GM18907 (cell line): ENCODE measurements around the gene RUNDC1.
A peak's percentile ranks its signal among the peaks of the same experiment; 100 is the strongest.
"Not testable (repeated sequence)": the region's sequence is repeated elsewhere in the genome, so short reads cannot be mapped to it uniquely, and the experiment has no call there.

ENCODE experiments used
- ATAC-seq: cut with Tn5 transposase; IDR thresholded peaks from one replicate; pipeline ENCODE4 v1.9.1; 2021; ENCODE audit warnings: mild to moderate bottlenecking, moderate library complexity; ENCODE audit not compliant: unreplicated experiment

RUNDC1 gene

DNA sequence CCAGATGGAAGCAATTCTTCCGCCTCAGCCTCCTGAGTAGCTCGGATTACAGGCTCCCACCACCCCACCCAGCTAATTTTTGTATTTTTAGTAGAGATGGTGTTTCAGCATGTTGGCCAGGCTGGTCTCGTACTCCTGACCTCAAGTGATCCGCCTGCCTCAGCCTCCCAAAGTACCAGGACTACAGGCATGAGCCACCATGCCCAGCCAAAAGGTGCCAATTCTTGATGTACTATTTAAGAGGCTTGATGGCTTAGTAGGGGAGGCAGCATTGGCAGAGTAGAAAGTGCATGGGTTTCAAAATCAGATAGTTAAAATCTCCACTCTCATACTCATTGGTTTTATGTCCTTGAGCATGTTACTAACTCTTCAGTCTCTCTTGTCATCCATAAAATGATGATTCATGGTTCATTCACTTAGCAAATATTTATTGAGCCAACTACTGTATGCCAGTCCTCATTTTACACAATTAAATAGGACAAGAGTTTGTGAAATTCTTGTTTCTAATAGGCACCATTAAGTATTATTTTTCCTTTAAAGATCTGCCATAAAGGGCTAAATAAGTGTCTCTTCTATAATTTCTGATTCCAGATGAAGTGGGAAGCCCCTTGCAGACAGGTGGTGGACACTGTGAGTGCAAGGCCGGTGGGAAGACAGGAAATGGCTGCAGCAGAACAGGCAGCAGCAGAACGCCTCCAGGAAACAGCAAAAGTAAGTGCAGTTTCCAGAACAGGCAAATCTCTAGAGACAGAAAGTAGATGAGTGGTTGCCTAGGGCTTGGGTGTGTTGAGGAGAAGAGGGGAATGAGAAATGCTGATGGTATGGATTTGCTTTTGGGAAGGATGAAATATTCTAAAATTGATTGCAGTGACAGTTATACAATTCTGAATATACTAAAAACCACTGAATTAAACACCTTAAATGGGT lies 9.6 kb downstream of the RUNDC1 start:
- ATAC-seq = no peak

DNA sequence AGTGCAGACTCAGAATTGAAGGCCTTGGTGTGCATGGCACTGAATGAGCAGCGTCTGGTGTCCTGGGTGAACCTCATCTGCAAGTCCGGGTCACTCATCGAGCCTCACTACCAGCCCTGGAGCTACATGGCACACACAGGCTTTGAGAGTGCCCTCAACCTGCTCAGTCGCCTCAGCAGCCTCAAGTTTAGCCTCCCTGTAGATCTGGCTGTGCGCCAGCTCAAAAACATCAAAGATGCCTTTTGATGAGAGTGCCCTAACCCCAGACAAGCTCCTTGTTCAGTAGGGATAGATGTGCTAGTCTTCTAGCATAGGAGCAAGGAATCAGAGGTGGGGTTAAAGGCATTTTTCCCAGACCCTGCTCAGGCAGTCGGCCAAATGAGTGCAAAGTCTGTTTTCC lies 11.1 kb downstream of the RUNDC1 start:
- ATAC-seq = no peak

DNA sequence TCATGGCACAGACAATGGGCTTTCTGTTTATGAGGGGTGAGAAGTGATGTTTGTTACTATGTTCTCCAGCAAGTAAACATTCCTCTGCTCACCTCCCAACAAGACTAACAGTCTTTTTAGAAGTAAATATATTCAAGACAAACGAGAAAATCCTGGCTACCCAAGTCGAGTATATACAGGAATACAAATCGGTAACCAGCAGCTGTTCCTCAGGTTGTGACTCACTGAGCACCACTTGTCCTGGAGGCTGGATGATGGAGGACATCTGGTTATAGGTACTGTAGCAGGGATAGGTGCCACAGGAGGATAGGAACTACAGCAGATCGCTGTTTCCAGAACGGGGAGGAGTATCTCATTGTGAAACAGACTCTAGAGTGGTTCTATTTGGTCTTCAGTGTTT lies 12.5 kb downstream of the RUNDC1 start:
- no peak for ATAC-seq

DNA sequence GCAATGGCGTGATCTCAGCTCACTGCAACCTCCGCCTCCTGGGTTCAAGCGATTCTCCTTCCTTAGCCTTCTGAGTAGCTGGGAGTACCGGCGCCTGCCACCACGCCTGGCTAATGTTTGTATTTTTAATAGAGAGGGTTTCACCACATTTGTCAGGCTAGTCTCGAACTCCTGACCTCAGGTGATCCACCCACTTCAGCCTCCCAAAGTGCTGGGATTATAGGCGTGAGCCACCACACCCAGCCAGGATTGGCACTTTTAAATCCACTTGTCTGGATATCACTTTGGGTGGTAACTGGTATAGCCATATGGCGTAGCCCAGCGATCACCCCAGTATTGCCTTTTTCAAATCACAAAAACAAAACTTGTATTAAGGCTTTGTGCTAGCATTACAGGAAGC lies 13.5 kb downstream of the RUNDC1 start:
- not testable (repeated sequence) for ATAC-seq

DNA sequence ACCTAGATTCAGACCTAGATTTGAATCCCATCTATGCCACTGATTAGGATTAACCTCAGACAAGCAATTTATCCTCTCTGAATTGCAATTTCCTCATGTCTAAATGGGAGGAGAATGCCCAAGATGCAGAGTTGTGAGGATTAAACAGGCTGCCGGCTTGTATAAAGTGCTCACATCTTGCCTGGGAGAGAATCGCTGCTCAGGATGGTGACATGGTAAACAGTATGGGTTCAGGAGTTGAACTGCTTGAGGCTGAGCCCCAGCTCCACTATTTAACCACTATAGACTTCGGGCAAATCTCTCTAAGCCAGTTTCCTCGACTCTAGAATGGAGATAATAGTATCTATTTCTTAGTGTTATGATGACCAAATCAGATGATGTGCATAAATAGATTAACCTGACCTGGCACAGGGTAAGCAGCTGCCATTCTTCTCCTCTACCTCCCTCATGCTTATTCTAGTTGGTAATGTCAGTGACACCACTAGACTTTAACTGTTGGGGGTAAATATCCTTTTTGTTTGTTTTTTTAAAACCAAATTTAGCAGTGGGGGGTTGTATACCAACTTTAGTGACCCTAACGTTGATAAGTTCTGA lies 17.1 kb downstream of the RUNDC1 start:
- no peak for ATAC-seq

DNA sequence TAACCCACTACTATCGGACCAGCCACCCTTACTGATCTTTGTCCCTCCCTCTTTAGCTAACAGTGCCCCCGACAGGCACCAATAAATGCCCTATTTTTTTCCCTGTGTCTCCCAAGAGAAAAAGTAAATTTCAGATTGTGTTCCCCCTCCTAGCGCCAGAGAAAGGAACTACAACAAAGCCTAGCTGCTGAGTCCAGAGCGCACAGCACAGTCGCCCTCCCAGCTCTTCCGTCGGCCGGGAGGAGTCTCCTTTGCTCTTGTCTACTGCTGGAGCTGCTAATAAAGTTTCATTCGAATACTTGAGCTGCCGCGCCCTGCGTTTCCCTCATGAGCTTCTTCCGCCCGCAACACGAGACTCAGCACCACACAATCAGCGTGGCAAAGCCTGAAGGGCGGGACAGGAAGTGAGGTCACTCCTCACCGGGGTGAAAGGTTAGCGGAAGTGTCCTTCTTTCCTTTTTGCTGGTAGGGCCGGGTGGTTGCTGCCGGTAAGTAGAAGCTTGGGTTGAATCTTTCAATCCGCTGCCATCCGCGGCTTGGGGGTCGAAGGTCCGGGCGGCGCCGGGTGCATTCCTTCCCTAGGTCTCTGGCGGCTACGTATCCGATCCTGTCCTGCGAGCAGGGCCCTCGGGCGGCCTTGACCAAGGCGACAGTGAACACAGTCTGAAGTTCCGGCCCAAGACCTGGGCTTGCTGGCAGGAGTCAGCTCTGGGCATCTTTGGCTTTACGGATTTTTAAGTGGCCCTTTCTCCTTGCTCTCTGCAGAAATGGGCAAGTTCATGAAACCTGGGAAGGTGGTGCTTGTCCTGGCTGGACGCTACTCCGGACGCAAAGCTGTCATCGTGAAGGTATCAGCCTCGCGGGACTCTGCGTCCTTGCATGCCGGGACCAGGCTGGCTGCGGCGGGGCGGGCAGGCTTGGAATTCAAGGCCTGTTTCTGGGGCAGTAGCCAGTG lies 17.9 kb downstream of the RUNDC1 start, which contains the start of gene RPL27:
Gene RPL27 (plus strand): TSS at position 436 of the 955 bp plus-strand sequence. CDS start 332 bp downstream, at position 768.
- peak; percentile 90 for ATAC-seq

DNA sequence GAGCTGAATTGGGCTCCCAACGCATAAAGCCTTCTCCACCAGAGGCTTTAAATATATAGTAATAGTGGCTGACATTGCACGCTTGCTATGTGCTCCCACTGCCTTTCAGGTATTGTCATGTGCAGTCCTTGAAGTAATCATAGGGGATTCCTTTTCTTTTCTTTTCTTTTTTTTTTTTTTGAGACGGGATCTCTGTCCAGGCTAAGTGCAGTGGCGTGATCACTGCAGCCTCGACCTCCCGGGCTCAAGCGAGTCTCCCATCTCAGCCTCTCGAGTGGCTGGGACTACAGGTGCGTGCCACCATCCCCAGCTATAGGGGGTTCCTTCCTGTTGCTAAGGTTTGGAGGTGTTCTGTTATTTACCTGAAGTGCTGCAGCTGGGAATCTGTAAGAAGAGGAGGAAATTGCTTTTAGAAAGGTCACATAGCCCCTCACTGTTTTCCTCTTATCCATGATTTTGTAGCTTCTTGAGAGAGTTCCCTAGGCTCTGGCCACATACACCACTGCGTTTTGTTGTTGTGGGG lies 18.7 kb downstream of the RUNDC1 start:
- no peak for ATAC-seq

DNA sequence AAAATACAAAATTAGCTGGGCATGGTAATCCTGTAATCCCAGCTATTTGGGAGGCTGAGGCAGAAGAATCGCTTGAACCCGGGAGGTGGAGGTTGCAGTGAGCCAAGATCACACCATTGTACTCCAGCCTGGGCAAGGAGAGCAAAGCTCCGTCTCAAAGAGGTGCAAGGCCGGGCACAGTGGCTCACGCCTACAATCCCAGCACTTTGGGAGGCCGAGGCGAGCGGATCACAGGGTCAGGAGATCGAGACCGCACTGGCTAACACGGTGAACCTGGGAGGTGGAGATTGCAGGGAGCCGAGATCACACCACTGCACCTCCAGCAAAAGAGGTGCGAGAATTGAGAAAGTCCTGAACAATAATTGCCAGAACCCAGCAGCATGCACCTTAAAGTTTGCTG lies 20.5 kb downstream of the RUNDC1 start:
- ATAC-seq = not testable (repeated sequence)

DNA sequence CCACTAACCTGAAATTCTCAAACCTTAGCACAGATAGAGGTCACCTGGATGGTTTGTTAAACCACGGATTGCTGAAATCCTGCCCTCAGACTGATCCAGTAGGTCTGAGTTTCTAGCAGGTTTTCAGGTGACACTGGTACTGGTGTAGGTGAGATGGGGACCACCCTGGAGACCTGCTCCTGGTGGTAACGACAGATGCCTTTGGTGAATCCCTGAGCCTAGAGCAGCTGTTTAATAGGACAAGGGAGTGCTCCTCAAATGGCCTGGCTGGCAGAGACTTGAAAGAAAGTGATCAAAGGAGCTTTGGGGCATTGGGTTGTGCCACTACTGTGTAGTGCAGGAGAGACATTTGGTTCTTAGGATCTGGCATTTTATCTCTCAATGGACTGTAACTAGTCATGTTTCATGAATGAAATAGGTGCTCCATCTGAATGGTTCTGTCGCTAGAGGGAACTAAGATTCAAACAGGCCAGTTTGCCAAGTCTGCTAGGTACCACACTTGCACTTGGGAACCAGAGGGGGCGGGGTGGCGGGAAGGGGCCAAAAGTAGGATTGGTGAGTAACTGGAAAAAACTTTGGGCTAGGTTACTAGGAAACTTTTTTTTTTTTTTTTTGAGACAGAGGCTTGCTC lies 23.3 kb downstream of the RUNDC1 start:
- no peak for ATAC-seq

DNA sequence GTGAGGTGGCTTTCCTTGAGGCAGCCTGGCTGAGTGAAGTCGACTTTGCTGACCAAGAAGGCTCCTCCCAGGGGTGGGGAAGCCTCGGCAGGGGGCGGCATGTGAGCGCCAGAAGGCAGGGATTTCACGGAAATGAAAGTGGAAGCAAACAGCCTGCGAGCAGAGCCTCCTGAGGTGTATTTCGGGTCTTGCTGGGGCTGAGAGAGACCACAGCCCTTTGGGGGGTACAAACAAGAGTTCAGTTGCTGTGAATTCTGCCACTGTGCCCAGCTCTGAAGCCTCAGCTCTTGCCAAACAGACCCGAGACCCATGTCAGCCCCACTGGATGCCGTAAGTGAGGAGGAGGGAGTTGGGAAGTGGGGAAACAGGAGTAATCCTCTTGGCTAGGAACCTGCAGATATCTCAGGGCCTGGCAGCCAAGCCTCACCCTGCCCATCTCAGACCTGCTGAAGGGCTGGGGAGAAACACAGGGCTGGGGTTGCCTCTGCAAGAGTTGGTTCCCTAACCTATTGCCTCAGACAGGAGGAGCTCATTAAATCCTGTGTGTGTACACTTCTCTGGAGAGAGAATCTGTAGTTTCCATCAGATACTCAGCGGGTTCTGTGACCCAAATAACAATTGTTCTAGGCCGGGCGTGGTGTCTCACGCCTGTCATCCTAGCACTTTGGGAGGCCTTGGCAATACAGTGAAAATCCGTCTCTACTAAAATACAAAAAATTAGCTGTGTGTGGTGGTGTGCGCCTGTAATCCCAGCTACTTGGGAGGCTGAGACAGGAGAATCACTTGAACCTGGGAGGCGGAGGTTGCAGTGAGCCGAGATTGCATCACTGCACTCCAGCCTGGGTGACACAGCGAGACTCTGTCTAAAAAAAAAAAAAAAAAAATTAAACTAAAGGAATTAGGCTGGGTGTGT lies 26.5 kb downstream of the RUNDC1 start, which contains the start of gene IFI35:
Gene IFI35 (plus strand): TSS at position 146 of the 913 bp plus-strand sequence. CDS start 164 bp downstream, at position 310.
- peak; percentile 75 for ATAC-seq

DNA sequence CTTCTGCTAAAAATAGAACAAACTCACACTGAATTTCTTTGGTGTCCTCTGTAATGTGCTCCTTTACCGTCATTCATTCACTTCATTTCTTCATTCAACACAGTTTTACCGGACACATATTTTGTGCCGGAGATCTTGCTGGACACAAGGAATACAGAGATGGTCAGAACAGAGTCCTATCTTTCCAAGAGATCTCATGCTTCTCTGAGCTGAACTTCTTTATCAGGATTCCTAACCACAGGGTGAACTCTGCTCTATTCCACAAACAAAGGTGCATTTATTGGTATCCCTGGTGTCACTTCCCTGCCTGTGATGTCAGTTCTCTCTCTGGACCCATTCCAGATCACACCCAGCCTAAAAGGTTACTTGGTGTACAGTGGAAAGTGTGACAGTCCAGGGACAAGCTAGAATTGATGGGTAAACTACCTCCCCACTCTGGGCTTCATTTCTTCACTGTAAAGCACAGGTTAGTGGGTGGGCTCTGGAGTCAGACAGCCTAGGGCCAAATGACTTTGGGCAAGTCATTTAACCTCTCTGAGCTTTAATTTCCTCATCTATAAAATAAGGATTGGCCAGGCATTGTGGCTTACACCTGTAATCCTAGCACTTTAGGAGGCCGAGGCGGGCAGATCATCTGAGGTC lies 30.4 kb downstream of the RUNDC1 start:
- no peak for ATAC-seq

DNA sequence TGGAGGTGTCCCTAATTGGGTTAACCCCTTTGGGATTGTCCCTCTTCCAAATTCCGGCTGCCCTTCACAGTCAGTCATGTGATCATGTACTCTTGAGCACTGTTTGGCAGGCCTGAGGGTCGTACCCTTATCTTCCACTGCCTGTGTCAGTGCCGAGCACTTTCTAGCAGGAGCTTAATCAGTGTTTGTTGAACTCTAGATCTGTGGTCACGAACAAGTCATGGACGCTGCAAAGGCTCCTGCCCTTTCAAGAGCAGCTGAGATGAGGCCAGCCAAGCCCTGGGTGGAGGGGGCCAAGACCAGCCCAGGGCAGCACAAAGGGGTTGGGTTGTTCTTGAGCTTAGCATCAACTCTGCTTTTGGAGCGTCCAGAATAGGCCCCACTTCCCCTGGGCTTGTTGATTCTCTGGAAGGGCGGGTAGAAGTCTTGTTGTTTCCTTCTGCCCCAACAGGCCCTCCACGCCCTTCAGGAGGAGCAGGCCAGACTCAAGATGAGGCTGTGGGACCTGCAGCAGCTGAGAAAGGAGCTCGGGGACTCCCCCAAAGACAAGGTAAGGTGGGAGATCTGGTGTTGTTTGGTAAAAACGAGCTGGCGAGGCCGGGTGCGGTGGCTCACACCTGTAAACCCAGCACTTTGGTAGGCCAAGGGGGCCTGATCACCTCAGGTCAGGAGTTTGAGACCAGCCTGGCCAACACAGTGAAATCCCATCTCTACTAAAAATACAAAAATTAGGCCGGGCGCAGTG lies 31.5 kb downstream of the RUNDC1 start:
- ATAC-seq = no peak

DNA sequence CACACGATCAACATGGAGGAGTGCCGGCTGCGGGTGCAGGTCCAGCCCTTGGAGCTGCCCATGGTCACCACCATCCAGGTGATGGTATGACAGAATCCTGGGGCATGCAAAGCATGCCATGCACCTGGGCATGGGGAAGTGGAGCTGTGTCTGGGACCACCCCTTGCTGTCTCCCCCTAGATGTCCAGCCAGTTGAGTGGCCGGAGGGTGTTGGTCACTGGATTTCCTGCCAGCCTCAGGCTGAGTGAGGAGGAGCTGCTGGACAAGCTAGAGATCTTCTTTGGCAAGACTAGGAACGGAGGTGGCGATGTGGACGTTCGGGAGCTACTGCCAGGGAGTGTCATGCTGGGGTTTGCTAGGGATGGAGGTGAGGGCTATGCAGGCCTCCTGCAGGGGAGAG lies 32.9 kb downstream of the RUNDC1 start:
- ATAC-seq = no peak

DNA sequence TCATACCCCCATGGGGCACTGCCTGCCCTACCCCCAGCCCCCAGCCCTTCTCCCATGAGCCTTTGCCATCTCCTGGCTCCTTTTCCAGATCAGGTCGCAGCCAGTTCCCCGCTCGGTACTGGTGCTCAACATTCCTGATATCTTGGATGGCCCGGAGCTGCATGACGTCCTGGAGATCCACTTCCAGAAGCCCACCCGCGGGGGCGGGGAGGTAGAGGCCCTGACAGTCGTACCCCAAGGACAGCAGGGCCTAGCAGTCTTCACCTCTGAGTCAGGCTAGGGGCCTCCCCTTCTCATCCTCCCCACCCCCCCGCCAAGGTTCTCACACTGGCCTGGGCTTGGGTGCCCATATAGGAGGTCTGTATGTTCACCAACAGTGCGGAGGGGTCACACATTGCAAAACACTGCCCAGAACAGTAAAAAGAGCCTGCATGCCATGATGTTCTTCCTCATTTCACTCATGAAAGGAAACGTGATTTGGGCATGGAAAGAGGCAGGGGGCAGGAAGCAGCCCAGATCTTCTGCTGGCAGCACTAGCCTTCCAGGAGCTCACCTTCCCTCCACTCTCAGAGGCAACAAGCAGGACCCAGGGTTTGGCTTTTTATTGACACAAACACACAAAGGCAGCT lies 33.8 kb downstream of the RUNDC1 start:
- ATAC-seq = no peak

DNA sequence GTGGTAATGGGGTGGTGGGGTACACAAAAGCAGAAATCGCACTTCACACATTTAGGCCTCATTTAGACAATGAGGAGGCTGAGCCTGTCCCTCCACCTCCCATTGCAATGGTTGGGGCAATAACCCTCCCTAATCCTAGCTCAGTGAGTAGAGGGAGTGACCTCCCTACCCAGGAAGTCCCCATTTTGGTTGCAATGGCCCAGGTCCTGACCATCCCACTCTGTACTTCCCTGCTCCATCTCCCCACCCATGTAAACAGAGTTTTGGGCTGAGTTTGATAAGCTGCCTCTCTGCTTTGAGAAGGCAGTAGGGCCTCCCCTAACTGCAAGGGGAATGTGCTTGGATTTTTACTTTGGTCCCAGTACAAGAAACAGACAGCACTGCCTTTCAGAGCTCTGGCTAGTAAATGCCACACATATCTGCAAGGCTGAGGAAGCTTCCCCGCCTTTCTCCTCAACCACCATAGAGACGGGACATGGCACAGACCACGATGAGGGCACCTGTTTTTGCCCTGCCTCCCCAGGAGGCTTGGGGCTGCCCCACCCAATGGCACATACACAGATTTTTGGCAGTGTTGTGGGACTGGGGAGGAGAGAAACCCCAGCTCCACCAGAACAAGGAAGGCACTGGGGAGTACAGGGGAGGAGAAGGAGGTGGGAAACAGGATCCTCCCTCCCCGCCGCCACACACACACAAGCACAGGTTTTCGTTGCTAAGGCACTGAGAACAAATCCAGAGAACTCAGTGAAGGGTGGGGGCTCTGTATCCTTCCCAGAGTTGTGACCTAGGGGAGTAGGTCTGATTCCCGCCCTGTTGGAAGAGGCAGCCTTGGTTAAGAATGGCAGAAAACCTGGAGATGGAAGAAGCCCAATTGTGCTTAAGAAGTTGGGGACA lies 34.5 kb downstream of the RUNDC1 start:
- ATAC-seq = no peak

DNA sequence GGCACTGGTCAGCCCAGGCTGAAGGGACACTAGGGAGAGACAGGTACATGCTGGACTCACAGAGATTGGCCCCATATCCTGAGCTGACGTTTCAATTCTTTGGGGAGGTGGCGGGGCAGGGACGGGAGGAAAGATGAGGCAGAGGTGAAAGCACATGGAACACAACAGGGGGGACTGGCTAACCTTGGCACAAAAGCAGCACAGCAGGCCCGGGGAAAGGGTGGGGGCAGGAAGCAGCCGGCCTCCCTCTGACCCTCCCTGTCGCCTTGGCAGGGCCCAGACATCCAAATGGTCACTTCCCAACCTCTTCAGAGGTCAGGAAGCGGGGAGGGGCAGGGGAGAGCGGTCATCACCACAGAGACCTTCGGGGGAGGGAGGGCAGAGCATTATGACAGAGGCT lies 35.2 kb downstream of the RUNDC1 start:
- ATAC-seq = no peak

DNA sequence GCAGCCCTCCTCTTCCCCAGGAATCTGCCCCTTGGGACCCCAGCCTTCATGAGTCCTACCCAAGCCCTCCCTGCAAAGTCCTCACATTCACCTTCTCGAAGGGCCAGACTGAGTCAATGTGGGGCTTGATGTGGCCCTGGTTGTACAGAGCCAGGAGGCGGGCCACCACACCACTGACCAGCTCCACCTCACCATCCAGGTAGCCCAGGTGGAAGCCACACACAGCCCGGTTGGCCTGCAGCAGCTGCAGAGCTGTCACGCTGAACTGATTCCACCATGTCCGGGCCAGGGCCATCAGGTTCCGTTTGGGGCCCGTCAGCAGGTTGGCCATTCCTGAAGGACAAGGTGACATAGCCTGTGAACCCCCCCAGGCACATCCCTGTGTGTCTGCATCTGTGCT lies 35.9 kb downstream of the RUNDC1 start:
- no peak for ATAC-seq
